ENCODE results near the gene SLC39A1. TPM values are rescaled to one million over a fixed set of nuclear protein-coding genes. Genes with fewer than 3 reads are reported as not detected.
"Not testable (repeated sequence)": the region's sequence is repeated elsewhere in the genome, so short reads cannot be mapped to it uniquely, and the experiment has no call there.

SLC39A1 gene
- total RNA-seq, 1 donor from 2014 or later: 93.2 TPM

DNA sequence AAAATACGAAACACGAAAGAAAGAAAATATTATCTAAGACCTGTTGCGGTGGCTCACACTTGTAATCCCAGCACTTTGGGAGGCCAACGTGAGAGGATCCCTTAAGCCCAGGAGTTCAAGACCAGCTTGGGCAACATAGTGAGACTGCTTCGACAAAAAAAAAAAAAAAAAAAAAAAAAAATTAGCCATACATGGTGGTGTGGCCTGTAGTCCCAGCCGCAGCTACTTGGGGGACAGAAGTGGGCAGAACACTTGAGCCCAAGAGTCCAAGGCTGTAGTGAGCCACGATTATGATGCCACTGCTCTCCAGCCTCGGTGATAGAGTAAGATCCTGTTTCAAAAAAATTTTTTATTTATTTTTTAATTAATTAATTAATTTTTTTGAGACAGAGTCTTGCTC, 24.3 kb upstream of the SLC39A1 start:
- TF ChIP-seq, protein P1, sequence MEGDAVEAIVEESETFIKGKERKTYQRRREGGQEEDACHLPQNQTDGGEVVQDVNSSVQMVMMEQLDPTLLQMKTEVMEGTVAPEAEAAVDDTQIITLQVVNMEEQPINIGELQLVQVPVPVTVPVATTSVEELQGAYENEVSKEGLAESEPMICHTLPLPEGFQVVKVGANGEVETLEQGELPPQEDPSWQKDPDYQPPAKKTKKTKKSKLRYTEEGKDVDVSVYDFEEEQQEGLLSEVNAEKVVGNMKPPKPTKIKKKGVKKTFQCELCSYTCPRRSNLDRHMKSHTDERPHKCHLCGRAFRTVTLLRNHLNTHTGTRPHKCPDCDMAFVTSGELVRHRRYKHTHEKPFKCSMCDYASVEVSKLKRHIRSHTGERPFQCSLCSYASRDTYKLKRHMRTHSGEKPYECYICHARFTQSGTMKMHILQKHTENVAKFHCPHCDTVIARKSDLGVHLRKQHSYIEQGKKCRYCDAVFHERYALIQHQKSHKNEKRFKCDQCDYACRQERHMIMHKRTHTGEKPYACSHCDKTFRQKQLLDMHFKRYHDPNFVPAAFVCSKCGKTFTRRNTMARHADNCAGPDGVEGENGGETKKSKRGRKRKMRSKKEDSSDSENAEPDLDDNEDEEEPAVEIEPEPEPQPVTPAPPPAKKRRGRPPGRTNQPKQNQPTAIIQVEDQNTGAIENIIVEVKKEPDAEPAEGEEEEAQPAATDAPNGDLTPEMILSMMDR (IDR thresholded peaks at IDR 0.05): no peak
- H3K9me3 Mint-ChIP-seq (ENCODE audit: unreplicated experiment): no peaks in the 10 kb centered on the region

DNA sequence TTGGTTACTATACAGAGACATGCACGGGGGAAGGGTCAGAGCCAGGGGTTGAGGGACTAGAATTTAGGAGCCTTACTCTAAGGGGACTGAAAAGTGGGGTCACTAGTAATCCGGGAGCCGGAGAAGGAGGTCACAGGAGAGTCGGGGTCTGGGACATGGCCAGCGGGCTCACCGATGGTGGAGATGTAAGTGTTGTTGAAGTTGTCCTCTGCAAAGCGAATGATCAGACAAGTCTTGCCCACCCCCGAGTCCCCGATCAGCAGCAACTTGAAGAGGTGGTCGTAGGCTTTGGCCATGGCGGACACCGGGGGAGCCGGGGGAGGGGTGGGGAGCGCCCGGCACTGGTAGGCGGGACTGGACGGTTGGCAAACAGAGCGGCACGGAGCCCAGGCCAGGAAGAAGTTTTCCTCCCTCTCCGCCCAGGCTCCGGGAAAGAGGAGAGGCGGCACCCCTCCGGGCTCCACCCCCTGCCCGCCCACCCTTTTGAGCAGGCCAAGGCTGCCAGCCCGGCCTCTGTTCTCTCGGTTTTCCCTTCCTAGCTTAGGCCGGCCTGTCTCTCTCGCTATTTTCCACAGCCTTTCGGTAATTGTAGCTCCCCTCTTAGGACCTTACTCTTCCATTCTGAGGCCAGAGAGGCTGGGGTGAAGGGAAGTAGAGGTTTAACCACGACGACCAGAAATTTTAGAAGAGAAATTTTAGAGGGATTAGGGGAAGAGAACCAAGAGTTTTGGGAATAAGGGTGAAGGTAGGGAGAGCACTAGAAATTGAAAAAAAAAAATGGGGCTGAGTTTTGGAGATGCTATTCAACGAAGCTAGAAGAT, 22.8 kb upstream of the SLC39A1 start, which contains the start of gene RAB13:
TSS of gene RAB13 (minus strand) at position 399 of the 821 bp plus-strand sequence. CDS start at position 296, 103 bp downstream.
- Mint-ChIP-seq H3K9me3 (ENCODE audit: unreplicated experiment) (no peaks in the 10 kb centered on the region), H3K36me3 (ENCODE audit: unreplicated experiment) (peaks cover 13% of the 10 kb centered on the region), H3K27ac (ENCODE audit: unreplicated experiment) (peak within 1 kb of the TSS; percentile 98), H3K4me1 (ENCODE audit: unreplicated experiment) (peaks cover 37% of the 10 kb centered on the region), H3K4me3 (ENCODE audit: unreplicated experiment) (peak within 1 kb of the TSS; percentile 99), H3K27me3 (ENCODE audit: unreplicated experiment) (no peaks in the 10 kb centered on the region)
- TF ChIP-seq, protein P1 (IDR thresholded peaks at IDR 0.05): no peak
- DNase-seq (ENCODE audit: extremely low spot score, unreplicated experiment): peak; percentile 93

More for the DNA sequence above, 24.3 kb upstream of the SLC39A1 start:
- no peak overlapping the region for H3K4me3 Mint-ChIP-seq (ENCODE audit: unreplicated experiment)
- H3K27ac Mint-ChIP-seq (ENCODE audit: unreplicated experiment): peak overlapping the region; percentile 98
- no peak for DNase-seq (ENCODE audit: extremely low spot score, unreplicated experiment)
- H3K4me1 Mint-ChIP-seq (ENCODE audit: unreplicated experiment): peaks cover 44% of the 10 kb centered on the region
- H3K27me3 Mint-ChIP-seq (ENCODE audit: unreplicated experiment): no peaks in the 10 kb centered on the region
- peaks cover 20% of the 10 kb centered on the region for H3K36me3 Mint-ChIP-seq (ENCODE audit: unreplicated experiment)

DNA sequence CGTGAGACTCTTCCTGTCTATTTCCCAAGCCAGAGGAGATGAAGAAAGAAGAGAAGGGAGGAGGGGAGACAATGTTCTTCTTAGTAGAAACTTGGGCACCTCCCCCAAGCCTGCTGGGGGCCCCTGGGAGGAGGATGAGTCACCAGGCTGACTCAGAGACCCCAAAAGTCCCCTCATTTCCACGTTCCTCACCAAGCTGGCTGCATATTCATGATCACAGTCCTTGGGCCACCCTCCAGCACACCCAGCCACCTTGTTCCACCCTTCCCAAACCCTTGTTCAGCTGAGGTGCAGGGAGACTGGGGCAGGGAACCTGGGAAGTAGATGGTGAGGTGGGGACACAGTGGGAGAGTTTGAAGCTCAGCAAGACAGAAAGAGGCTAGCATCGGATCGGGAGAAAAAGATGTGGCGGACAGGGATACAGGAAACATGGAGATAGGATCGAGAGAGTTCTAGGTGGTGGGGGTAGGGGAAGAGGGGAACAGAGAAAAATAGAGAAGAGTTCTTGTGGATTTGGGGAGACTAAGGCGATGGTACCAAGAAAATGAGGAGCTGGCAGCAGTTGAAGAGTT, 22.1 kb upstream of the SLC39A1 start:
- H3K4me3 Mint-ChIP-seq (ENCODE audit: unreplicated experiment): peak overlapping the region; percentile 99
- TF ChIP-seq, protein P1 (IDR thresholded peaks at IDR 0.05): no peak
- peaks cover 35% of the 10 kb centered on the region for H3K4me1 Mint-ChIP-seq (ENCODE audit: unreplicated experiment)
- peaks cover 9% of the 10 kb centered on the region for H3K36me3 Mint-ChIP-seq (ENCODE audit: unreplicated experiment)
- H3K27ac Mint-ChIP-seq (ENCODE audit: unreplicated experiment): peak overlapping the region; percentile 98
- no peak for DNase-seq (ENCODE audit: extremely low spot score, unreplicated experiment)
- H3K9me3 Mint-ChIP-seq (ENCODE audit: unreplicated experiment): no peaks in the 10 kb centered on the region
- H3K27me3 Mint-ChIP-seq (ENCODE audit: unreplicated experiment): no peaks in the 10 kb centered on the region

DNA sequence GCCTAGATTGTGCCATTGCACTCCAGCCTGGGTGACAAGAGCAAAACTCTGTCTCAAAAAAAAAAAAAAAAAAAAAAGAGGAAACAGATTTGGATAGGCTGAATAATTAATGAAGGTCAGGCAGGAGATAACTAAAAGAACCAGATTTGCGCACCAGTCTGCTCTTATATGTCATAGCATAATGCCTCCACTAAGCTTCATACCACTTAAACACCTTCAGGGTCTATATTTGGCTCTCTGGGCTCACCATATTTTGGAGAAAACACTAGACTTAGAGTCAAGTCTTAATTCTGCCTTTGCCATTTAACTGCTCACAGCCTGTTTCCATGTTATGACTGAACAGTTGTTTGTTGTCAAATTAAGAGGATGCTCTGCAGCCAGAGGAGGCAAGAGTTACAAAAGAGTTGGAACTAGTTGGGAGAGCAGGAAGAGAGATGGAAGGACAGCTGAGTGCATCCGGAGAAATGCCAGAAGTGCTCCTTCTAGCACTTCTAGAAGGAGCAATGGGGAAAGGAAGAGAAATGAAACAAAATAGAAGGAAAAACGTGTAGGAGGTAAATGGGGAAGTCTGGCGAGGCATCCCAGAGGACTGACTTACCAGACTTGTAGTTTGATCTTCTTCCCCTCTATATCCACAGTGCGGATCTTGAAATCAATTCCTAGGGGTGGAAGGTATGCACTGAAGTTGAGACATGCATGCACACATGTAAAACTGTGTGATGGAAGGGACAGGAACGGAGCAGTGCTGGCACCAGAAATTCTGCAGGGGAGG, 21.0 kb upstream of the SLC39A1 start:
- peaks cover 34% of the 10 kb centered on the region for H3K4me1 Mint-ChIP-seq (ENCODE audit: unreplicated experiment)
- peak overlapping the region; percentile 99 for H3K4me3 Mint-ChIP-seq (ENCODE audit: unreplicated experiment)
- H3K27me3 Mint-ChIP-seq (ENCODE audit: unreplicated experiment): no peaks in the 10 kb centered on the region
- H3K9me3 Mint-ChIP-seq (ENCODE audit: unreplicated experiment): no peaks in the 10 kb centered on the region
- H3K27ac Mint-ChIP-seq (ENCODE audit: unreplicated experiment): peak overlapping the region; percentile 48
- TF ChIP-seq, protein P1 (IDR thresholded peaks at IDR 0.05): no peak
- peaks cover 9% of the 10 kb centered on the region for H3K36me3 Mint-ChIP-seq (ENCODE audit: unreplicated experiment)
- DNase-seq (ENCODE audit: extremely low spot score, unreplicated experiment): no peak

GRCh38 chr1:153981735-153982134, 18.4 kb upstream of the SLC39A1 start:
- not testable (repeated sequence) for H3K9me3 Mint-ChIP-seq (ENCODE audit: unreplicated experiment); H3K36me3 Mint-ChIP-seq (ENCODE audit: unreplicated experiment); DNase-seq (ENCODE audit: extremely low spot score, unreplicated experiment); H3K4me3 Mint-ChIP-seq (ENCODE audit: unreplicated experiment); H3K27me3 Mint-ChIP-seq (ENCODE audit: unreplicated experiment); H3K27ac Mint-ChIP-seq (ENCODE audit: unreplicated experiment)
- peaks cover 42% of the 10 kb centered on the region for H3K4me1 Mint-ChIP-seq (ENCODE audit: unreplicated experiment)

- Mint-ChIP-seq H3K36me3 (ENCODE audit: unreplicated experiment) (peaks cover 22% of the 10 kb centered on the region), H3K4me1 (ENCODE audit: unreplicated experiment) (peaks cover 35% of the 10 kb centered on the region)
- not testable (repeated sequence) for H3K27me3 Mint-ChIP-seq (ENCODE audit: unreplicated experiment); H3K4me3 Mint-ChIP-seq (ENCODE audit: unreplicated experiment); DNase-seq (ENCODE audit: extremely low spot score, unreplicated experiment); H3K27ac Mint-ChIP-seq (ENCODE audit: unreplicated experiment); H3K9me3 Mint-ChIP-seq (ENCODE audit: unreplicated experiment)
Measured at GRCh38 chr1:153979091-153979490, 15.8 kb upstream of the SLC39A1 start.
